BLaER1 treated with 17β-estradiol and CSF1 and Interleukin-3, amounts not matched to agents 10 nM and 100 nM (cell line): ENCODE results near the gene CUBN.

Experiments
- H3K27ac ChIP-seq, 11 experiments: shearing (Covaris generic); formaldehyde crosslinking; 2 replicates each; pipeline ENCODE4 v1.8.1; 2022
- H3K27me3 ChIP-seq, 11 experiments: shearing (Covaris generic); formaldehyde crosslinking; 2 replicates each; pipeline ENCODE4 v1.8.1; 2022
- H3K36me3 ChIP-seq, 11 experiments: shearing (Covaris generic); formaldehyde crosslinking; 2 replicates each; pipeline ENCODE4 v1.8.1; 2022
- H3K4me1 ChIP-seq, 10 experiments: shearing (Covaris generic); formaldehyde crosslinking; 2 replicates each; pipeline ENCODE4 v1.8.1; 2022
- H3K4me2 ChIP-seq, 11 experiments: shearing (Covaris generic); formaldehyde crosslinking; 2 replicates each; pipeline ENCODE4 v1.8.1; 2022
- H3K4me3 ChIP-seq, 10 experiments: shearing (Covaris generic); formaldehyde crosslinking; 2 replicates each; pipeline ENCODE4 v1.8.1; 2022
- H3K9ac ChIP-seq, 11 experiments: shearing (Covaris generic); formaldehyde crosslinking; 2 replicates each; pipeline ENCODE4 v1.8.1; 2022
- H3K9me3 ChIP-seq, 11 experiments: shearing (Covaris generic); formaldehyde crosslinking; replicated peaks in 1 of 11; 2 replicates each; pipeline ENCODE4 v1.8.1; 2022
- H4K20me1 ChIP-seq, 11 experiments: shearing (Covaris generic); formaldehyde crosslinking; 2 replicates each; pipeline ENCODE4 v1.8.1; 2022
- Cebpa-rat ChIP-seq, 11 experiments: shearing (Covaris generic); IDR thresholded peaks; 2 replicates each; pipeline ENCODE4 v1.8.1; 2022

CUBN gene

GRCh38 chr10:17162828-17163227 lies 33.2 kb upstream of the CUBN start:
- no peaks in the 10 kb centered on the region for H4K20me1 ChIP-seq
- TF ChIP-seq Cebpa-rat (IDR thresholded peaks at IDR 0.05): no peak
- no peak overlapping the region for H3K4me3 ChIP-seq
- H3K9me3 ChIP-seq: no peaks in the 10 kb centered on the region
- H3K27ac ChIP-seq: no peak overlapping the region
- H3K27me3 ChIP-seq: no peaks in the 10 kb centered on the region
- no peak overlapping the region for H3K4me2 ChIP-seq
- 0 out of 22 replicates have a peak, but pooled peaks cover 0 to 3% (median 0%) of the 10 kb centered on the region in 11 experiments for H3K36me3 ChIP-seq
- no peaks in the 10 kb centered on the region for H3K4me1 ChIP-seq
- no peak overlapping the region for H3K9ac ChIP-seq

GRCh38 chr10:17161775-17162174 lies 32.2 kb upstream of the CUBN start:
- no peak for TF ChIP-seq Cebpa-rat (IDR thresholded peaks at IDR 0.05)
- Histone ChIP-seq H3K9ac (no peak overlapping the region), H3K36me3 (0 out of 22 replicates have a peak, but pooled peaks cover 0 to 3% (median 0%) of the 10 kb centered on the region in 11 experiments), H3K27me3 (no peaks in the 10 kb centered on the region), H3K4me3 (no peak overlapping the region), H3K9me3 (no peaks in the 10 kb centered on the region), H3K4me2 (no peak overlapping the region), H3K4me1 (no peaks in the 10 kb centered on the region), H4K20me1 (no peaks in the 10 kb centered on the region), H3K27ac (no peak overlapping the region)

DNA sequence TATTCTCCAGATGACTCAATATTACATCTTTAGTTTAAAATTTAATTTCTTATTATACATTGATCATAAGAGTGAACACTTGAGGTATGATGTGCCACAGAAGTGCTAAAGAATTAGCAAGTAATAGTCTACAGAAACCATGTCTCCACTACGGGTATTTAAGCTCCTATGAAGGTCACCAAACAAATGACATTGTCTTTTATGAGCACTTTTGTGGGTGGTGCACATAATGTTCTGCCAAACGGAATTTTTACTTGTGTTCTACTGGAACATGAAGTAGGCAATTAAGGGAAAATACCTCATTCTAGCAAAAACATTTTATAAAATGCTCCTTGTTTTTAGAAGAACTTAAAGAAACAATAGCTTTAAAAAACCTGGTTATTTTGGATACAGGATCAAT lies 27.4 kb upstream of the CUBN start:
- Histone ChIP-seq H3K27me3 (no peaks in the 10 kb centered on the region), H3K9me3 (no peaks in the 10 kb centered on the region), H3K4me2 (no peak overlapping the region), H3K27ac (no peak overlapping the region), H3K36me3 (peaks cover 0 to 9% (median 0%) of the 10 kb centered on the region in 11 experiments; a peak in 7 of 22 replicates), H3K4me3 (no peak overlapping the region), H3K9ac (no peak overlapping the region), H3K4me1 (no peaks in the 10 kb centered on the region), H4K20me1 (no peaks in the 10 kb centered on the region)
- TF ChIP-seq Cebpa-rat (IDR thresholded peaks at IDR 0.05): no peak

DNA sequence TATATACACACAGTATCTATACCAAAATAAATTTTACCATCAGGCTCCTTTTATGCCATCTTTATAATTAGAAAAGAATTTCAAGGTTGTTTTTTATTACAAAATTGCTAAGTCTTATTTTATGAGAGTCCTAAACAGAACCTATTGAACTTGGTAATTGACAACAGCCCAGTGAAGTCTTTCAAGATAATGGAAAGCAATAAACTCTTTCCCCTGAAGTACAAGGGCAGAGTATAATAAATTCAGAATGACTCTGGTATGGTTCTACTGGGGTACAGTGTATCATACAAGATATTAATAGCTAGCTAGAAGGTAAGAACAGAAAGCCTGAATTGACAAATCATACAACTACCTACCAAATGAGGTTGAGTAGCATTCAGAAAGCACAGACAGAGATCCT lies 26.2 kb upstream of the CUBN start:
- no peak overlapping the region for H3K9ac ChIP-seq
- TF ChIP-seq Cebpa-rat (IDR thresholded peaks at IDR 0.05): no peak
- no peaks in the 10 kb centered on the region for H4K20me1 ChIP-seq
- H3K27me3 ChIP-seq: no peaks in the 10 kb centered on the region
- no peak overlapping the region for H3K4me3 ChIP-seq
- H3K4me2 ChIP-seq: no peak overlapping the region
- no peak overlapping the region for H3K27ac ChIP-seq
- no peaks in the 10 kb centered on the region for H3K4me1 ChIP-seq
- peaks cover 0 to 9% (median 0%) of the 10 kb centered on the region in 11 experiments; a peak in 7 of 22 replicates for H3K36me3 ChIP-seq
- H3K9me3 ChIP-seq: no peaks in the 10 kb centered on the region

DNA sequence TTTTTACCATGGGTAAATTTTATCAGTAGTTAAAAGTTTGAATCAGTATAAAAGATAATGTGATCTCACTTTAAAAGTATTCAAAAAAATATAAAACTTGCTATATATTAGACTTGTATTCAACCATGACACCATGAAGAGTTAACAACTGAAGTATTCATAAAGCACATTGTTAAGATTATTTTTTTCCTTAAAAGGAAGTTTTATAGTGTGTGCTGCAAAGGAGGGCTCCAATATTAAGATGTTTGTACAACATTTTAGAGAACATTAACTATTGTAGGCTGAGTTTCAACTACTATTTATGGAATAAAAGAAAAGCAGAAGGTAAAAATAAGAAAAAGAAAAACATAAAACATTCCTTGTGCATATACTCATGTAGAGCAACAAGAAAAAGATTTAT lies 24.5 kb upstream of the CUBN start:
- no peak overlapping the region for H3K4me2 ChIP-seq
- H3K9ac ChIP-seq: no peak overlapping the region
- peaks cover 0 to 9% (median 0%) of the 10 kb centered on the region in 11 experiments; a peak in 7 of 22 replicates for H3K36me3 ChIP-seq
- H3K9me3 ChIP-seq: no peaks in the 10 kb centered on the region
- no peak for TF ChIP-seq Cebpa-rat (IDR thresholded peaks at IDR 0.05)
- no peaks in the 10 kb centered on the region for H3K4me1 ChIP-seq
- no peaks in the 10 kb centered on the region for H3K27me3 ChIP-seq
- no peaks in the 10 kb centered on the region for H4K20me1 ChIP-seq
- H3K4me3 ChIP-seq: no peak overlapping the region
- no peak overlapping the region for H3K27ac ChIP-seq

DNA sequence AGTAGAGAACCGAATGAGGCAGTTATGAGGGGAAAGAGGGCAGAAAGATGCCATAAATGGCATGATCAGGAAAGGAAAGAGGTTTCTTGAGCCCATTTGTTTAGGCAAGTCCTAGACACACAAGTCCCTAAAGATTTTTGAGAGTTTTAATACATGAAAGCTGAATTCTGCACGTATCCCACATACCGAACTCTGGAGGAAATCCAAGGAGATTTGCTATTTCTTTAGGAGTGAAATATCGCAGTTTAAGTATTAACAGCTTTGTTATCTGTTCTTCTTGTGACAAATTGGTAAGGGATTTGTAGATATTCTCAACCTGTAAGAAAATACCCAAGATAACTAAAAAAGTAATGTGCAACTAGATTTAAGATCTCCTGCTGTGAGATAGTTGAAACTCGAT lies 23.7 kb upstream of the CUBN start:
- Histone ChIP-seq H3K9me3 (no peaks in the 10 kb centered on the region), H3K4me1 (no peaks in the 10 kb centered on the region), H3K27me3 (no peaks in the 10 kb centered on the region), H3K4me2 (no peak overlapping the region), H4K20me1 (no peaks in the 10 kb centered on the region), H3K9ac (no peak overlapping the region), H3K27ac (no peak overlapping the region), H3K36me3 (peaks cover 0 to 9% (median 0%) of the 10 kb centered on the region in 11 experiments; a peak in 7 of 22 replicates), H3K4me3 (no peak overlapping the region)
- TF ChIP-seq Cebpa-rat (IDR thresholded peaks at IDR 0.05): no peak

DNA sequence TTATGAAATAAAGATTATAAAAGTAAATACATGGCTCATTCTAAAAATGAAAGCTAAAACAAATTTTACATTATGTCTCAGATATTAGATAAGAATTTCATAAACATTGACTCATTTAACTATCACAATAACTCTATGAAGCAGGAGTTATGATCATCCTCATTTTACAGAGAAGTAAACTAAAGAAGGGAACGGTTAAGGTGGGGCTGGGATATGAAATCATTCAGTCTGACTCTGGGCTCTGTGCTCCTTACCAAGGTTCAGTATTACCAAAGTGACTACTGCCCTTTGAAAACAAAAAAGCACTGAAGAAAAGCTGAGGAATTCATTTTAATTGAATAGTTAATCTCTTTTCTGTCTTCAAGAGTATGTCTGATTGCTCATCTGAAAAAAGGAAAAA lies 22.1 kb upstream of the CUBN start:
- Histone ChIP-seq H3K27ac (no peak overlapping the region), H3K36me3 (peaks cover 0 to 9% (median 0%) of the 10 kb centered on the region in 11 experiments; a peak in 7 of 22 replicates), H3K9me3 (no peaks in the 10 kb centered on the region), H3K4me1 (no peaks in the 10 kb centered on the region), H4K20me1 (no peaks in the 10 kb centered on the region), H3K4me3 (no peak overlapping the region), H3K4me2 (no peak overlapping the region), H3K9ac (no peak overlapping the region), H3K27me3 (no peaks in the 10 kb centered on the region)
- no peak for TF ChIP-seq Cebpa-rat (IDR thresholded peaks at IDR 0.05)

DNA sequence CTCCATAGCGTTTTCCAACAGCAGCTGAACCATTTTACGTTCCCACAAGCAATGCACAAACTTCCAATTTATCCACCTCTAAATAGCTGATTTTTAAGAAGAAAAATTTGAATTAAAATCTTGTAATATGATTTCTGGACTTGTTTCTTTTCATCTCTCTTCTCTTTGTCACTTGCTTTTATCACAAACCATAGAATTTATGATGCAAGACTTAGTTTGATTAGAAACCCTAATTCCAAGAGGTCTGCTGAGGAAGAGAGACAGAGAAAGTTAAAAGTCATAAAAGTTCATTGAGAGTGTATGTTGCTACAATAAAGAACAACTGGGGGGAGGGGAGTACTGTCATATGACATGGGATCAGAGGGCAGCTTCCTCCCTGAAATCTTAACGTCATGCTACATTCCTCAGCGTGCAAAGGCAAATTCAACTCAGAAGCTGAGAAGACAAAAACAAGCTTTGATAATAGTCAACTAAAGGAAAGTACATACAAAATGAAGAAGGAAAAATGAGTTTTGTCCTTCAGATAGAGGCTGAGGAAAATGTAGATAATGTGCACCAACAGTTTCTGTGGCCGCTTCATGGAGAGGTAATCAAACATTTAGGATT lies 18.4 kb upstream of the CUBN start:
- no peaks in the 10 kb centered on the region for H4K20me1 ChIP-seq
- H3K4me2 ChIP-seq: no peak overlapping the region
- H3K27ac ChIP-seq: no peak overlapping the region
- no peaks in the 10 kb centered on the region for H3K27me3 ChIP-seq
- H3K9ac ChIP-seq: no peak overlapping the region
- no peaks in the 10 kb centered on the region for H3K4me1 ChIP-seq
- H3K4me3 ChIP-seq: no peak overlapping the region
- no peaks in the 10 kb centered on the region for H3K9me3 ChIP-seq
- no peak for TF ChIP-seq Cebpa-rat (IDR thresholded peaks at IDR 0.05)
- H3K36me3 ChIP-seq: peaks cover 0 to 5% (median 0%) of the 10 kb centered on the region in 11 experiments; a peak in 7 of 22 replicates

DNA sequence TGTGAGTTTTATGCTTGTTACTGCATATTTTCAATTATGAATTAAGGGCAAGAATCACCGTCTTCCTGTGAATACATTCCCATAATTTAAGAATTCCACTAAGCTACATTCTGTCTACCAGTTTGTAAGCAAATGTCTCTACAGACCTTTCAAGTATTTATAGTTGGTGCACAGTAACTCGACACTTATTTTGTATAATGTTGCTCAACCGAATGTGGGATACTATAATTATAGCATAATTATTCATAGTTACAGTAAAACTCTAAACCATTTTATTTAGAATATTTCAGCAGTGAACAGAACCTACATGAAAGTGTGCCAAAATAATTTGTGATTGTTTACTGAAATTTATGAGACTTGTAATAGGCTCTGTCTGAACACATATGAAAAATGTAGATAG lies 17.3 kb upstream of the CUBN start:
- Histone ChIP-seq H3K27ac (no peak overlapping the region), H3K9ac (no peak overlapping the region), H3K4me3 (no peak overlapping the region), H3K27me3 (no peaks in the 10 kb centered on the region), H3K4me2 (no peak overlapping the region), H3K9me3 (peaks cover 0 to 6% (median 0%) of the 10 kb centered on the region in 11 experiments; a peak in 2 of 22 replicates), H4K20me1 (no peaks in the 10 kb centered on the region), H3K4me1 (no peaks in the 10 kb centered on the region), H3K36me3 (peaks cover 0 to 4% (median 0%) of the 10 kb centered on the region in 11 experiments; a peak in 1 of 22 replicates)
- TF ChIP-seq Cebpa-rat (IDR thresholded peaks at IDR 0.05): no peak

DNA sequence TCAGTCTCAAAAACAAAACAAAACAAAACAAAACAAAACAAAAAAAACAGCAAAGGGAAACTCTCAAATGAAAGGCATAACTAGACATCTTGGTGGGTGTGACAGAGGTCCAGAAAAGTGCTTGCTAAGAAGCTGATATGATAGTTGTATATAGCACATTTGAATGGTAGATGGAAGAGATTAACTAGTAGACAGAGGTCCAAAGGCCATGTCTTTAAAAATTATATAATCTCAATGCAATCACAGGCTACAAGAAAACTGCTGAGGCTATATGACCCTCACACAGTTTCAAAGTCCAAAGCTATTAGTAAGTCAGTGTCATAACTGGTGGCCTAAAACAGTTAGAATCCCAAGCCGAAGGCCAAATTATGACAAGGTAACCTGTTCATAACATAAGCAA lies 15.6 kb upstream of the CUBN start:
- peaks cover 0 to 14% (median 7%) of the 10 kb centered on the region in 11 experiments; a peak in 12 of 22 replicates for H3K9me3 ChIP-seq
- no peak overlapping the region for H3K27ac ChIP-seq
- TF ChIP-seq Cebpa-rat (IDR thresholded peaks at IDR 0.05): no peak
- H3K36me3 ChIP-seq: peaks cover 0 to 4% (median 0%) of the 10 kb centered on the region in 11 experiments; a peak in 1 of 22 replicates
- H3K4me3 ChIP-seq: no peak overlapping the region
- no peaks in the 10 kb centered on the region for H4K20me1 ChIP-seq
- H3K9ac ChIP-seq: no peak overlapping the region
- no peaks in the 10 kb centered on the region for H3K4me1 ChIP-seq
- H3K4me2 ChIP-seq: no peak overlapping the region
- no peaks in the 10 kb centered on the region for H3K27me3 ChIP-seq
